Psoas muscle (tissue), 8 donors: ENCODE measurements around the gene FNTB. TPM values are rescaled to one million over a fixed set of nuclear protein-coding genes. Genes with fewer than 3 reads are reported as not detected.

Experiments
- ATAC-seq, 4 donors: fragments of 200-7000 bp; cut with Tn5 transposase; one replicate each; pipeline ENCODE4 v1.9.1; 2020; ENCODE audit warnings: moderate library complexity in 3 of 4, mild to moderate bottlenecking in 2 of 4
- DNase-seq, 2 donors: peaks; one replicate each; pipeline ENCODE4 v3.0.0-alpha.2; 2020
- H3K27ac ChIP-seq: fragments of 200-600 bp; one replicate; pipeline ENCODE4 v1.8.0; 2022
- H3K27me3 ChIP-seq, 3 donors: fragments of 200-600 bp in 1 of 3; one replicate each; pipeline versions ENCODE4 v1.6.1 to v1.8.0; 2013 to 2022; ENCODE audit warnings: low read length in 2 of 3, mild to moderate bottlenecking in 2 of 3, moderate library complexity in 1 of 3; ENCODE audit not compliant: insufficient read depth in 3 of 3
- H3K36me3 ChIP-seq, 2 donors: fragments of 200-600 bp in 1 of 2; one replicate each; pipeline versions ENCODE4 v1.6.1 to v1.8.0; 2013 to 2022; ENCODE audit warnings: low read depth in 1 of 2, mild to moderate bottlenecking in 1 of 2, moderate library complexity in 1 of 2; ENCODE audit not compliant: insufficient read depth in 1 of 2
- H3K4me1 ChIP-seq: fragments of 200-600 bp; one replicate; pipeline ENCODE4 v1.8.0; 2022
- H3K4me3 ChIP-seq: fragments of 200-600 bp; one replicate; pipeline ENCODE4 v1.8.0; 2022; ENCODE audit warnings: mild to moderate bottlenecking
- H3K9me3 ChIP-seq: fragments of 200-600 bp; one replicate; pipeline ENCODE4 v1.8.0; 2022
- WGBS, 3 donors: extraction: QIAGEN DNeasy Blood & Tissue Kit; methylation state at CpG; one replicate each; pipeline versions ENCODE4 v1.1.6 to v1.1.7; 2013; 5-methylcytosine and 5-hydroxymethylcytosine counted together
- intact Hi-C, 2 donors: fragments of 100-400 bp; cut with DNase I; formaldehyde crosslinking; loops; one replicate each; pipeline versions ENCODE4 v1.11.0 to v1.14.2; 2022
- polyA plus RNA-seq, 3 donors: library from polyadenylated mRNA; stranded (reverse); fragments of 200-250 nt; gene quantifications; one replicate each; pipeline ENCODE4 v1.2.3, GENCODE V29; 2013
- total RNA-seq, 4 donors: library from RNA; stranded (reverse); fragmentation: NEBNext Ultra II Directional in 2 of 4; extraction: Animal tissue kit (Norgen Biotek cat#: 25700) in 2 of 4; gene quantifications; one replicate each; pipeline versions ENCODE4 v1.2.1 to v1.2.4, GENCODE V29; 2021 to 2023
- TF ChIP-seq, protein P1 (sequence below): fragments of 200-600 bp; IDR thresholded peaks from one replicate; pipeline ENCODE4 v1.8.0; 2022; ENCODE audit warnings: antibody characterized with exemption
- donor health status: healthy with polysubstance abuse.
- donor health status: DM: no; HTN: no; CAD: no; lungs with moderate emphysema.
- donor health status: Bipolar disorder and iron deficiency.
- donor health status: healthy.
- donor health status: DM: yes; HTN: yes; CAD: no.
- donor health status: DM: no; HTN: no; CAD: no.
- donor health status: DM: no; HTN: no; CAD: no.
- donor health status: DM: yes; HTN: yes; CAD: no.

The FNTB gene
- total and polyA plus RNA-seq, 7 donors = 10.2 to 28.8 (median 19.4) TPM

DNA sequence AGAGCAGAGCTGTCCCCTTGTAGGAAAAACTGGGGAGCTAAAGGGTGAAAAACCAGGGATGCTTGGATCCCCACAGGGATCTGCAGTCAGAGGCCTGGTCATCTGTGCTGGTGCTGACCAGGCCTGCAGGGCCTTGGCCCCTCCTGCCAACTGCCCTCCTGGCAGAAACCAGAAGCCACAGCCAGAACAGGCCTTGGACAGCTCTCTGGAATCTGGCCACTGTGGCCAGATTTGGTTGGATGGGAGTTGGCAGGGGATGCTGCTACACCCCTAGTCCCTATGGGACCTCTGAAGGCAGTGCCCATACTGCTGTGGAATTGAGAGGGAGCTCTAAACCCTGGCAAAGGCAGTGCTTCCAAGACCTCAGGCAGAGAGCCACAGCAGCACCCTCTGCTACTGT, 35.0 kb upstream of the FNTB start:
- ATAC-seq (peak; percentile 57 to 78 (median 65)), DNase-seq (peak; percentile 37 to 79)
- TF ChIP-seq, protein P1, sequence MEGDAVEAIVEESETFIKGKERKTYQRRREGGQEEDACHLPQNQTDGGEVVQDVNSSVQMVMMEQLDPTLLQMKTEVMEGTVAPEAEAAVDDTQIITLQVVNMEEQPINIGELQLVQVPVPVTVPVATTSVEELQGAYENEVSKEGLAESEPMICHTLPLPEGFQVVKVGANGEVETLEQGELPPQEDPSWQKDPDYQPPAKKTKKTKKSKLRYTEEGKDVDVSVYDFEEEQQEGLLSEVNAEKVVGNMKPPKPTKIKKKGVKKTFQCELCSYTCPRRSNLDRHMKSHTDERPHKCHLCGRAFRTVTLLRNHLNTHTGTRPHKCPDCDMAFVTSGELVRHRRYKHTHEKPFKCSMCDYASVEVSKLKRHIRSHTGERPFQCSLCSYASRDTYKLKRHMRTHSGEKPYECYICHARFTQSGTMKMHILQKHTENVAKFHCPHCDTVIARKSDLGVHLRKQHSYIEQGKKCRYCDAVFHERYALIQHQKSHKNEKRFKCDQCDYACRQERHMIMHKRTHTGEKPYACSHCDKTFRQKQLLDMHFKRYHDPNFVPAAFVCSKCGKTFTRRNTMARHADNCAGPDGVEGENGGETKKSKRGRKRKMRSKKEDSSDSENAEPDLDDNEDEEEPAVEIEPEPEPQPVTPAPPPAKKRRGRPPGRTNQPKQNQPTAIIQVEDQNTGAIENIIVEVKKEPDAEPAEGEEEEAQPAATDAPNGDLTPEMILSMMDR = no peak
- H3K9me3 ChIP-seq = no peaks in the 10 kb centered on the region
- peak overlapping the region; percentile 19 for H3K4me3 ChIP-seq
- peaks cover 44% of the 10 kb centered on the region for H3K4me1 ChIP-seq
- intact Hi-C loops = no loop called here
- peak overlapping the region; percentile 96 for H3K27ac ChIP-seq
- H3K27me3 ChIP-seq = no peaks in the 10 kb centered on the region
- peaks cover 0 to 17% of the 10 kb centered on the region in 2 donors for H3K36me3 ChIP-seq

DNA sequence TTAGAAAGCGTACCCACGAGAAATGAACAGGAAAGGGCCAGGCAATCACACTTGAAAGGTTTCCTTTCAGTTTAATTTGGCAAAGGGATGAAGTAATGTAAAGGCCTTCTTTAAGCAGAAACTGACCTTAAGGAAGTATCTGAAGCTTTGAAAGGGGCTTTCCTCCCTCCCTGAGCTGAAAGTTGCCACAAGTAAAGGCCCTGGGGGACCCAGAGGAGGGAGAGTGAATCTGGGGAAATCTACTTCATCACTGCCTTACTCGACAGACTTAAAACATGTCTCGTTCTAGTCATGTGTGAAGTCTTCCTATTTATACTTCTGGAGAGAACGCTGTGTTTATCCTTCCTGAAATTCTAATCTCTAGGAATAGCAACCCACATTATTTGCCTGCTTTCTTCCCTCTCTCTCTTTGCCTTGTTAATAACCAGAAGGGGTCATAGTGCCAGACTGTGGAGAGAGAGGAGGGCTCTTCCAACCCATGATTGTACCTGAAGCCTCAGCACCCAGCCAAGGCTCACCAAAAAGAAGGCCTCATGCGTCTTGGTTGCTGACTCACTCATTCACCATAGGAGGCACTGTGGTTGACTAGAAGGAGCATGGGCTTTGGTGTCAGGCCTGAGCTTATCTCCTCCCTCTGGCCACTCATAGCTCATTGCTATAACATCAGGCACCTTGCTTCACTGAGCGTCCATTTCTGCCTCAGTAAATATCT, 33.9 kb upstream of the FNTB start:
- Histone ChIP-seq H3K4me1 (peaks cover 43% of the 10 kb centered on the region), H3K27me3 (no peaks in the 10 kb centered on the region), H3K27ac (peak overlapping the region; percentile 96), H3K4me3 (no peak overlapping the region), H3K36me3 (peaks cover 0 to 16% of the 10 kb centered on the region in 2 donors), H3K9me3 (no peaks in the 10 kb centered on the region)
- ATAC-seq (peak in 1 of 4 donors; percentile 15), DNase-seq (no peak)
- TF ChIP-seq, protein P1 = no peak
- WGBS, 3 donors = 54 to 59% (median 58%) methylated on average over 7 of the region's 7 CpGs
- intact Hi-C loops = no loop called here

DNA sequence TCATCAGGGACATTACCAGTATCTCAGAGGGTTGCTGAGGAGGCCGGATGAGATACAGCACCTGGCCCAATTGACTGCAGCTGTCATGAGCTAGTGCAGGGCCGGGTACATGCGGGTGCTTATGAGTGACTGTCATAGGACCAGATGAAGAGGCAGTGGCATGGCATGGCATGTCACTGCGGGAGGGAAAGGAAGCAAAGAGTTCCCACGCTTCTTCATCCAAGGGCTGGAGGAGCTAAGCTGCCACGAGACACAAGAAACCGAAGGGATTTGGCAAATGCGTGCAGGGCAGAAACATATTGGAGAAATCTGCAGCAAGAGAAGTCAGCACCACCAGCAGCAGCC, 33.4 kb upstream of the FNTB start:
- ATAC-seq (peak in 1 of 4 donors; percentile 4), DNase-seq (no peak)
- Histone ChIP-seq H3K27me3 (no peaks in the 10 kb centered on the region), H3K4me3 (no peak overlapping the region), H3K36me3 (peaks cover 0 to 11% of the 10 kb centered on the region in 2 donors), H3K9me3 (no peaks in the 10 kb centered on the region), H3K27ac (peak overlapping the region; percentile 96), H3K4me1 (peaks cover 38% of the 10 kb centered on the region)
- TF ChIP-seq, protein P1 = no peak
- 39 to 73% (median 46%) methylated on average over 8 of the region's 8 CpGs for WGBS, 3 donors
- intact Hi-C loops = no loop called here

DNA sequence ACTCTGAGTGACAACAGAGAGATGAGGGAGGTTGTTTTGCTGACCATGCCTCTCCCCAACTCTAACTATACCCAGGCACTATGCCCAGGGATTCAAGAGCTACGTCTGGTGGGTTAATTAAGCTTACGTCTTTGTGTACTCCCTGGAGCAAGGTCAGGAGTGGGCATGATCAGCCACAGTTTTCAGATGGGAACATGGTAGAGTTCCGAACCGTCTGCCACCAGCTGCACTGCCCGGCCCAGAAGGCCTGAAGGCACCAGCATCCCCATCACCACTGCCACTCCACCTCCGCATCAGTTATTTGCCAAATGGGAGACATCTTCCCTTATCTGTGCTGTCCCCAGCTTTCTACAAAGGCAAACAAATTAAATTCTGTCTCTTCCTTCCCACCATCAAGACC, 33.0 kb upstream of the FNTB start:
- Histone ChIP-seq H3K4me3 (no peak overlapping the region), H3K27ac (peak overlapping the region; percentile 96), H3K9me3 (no peaks in the 10 kb centered on the region), H3K27me3 (no peaks in the 10 kb centered on the region), H3K4me1 (peaks cover 34% of the 10 kb centered on the region), H3K36me3 (peaks cover 0 to 7% of the 10 kb centered on the region in 2 donors)
- ATAC-seq (no peak), DNase-seq (no peak)
- TF ChIP-seq, protein P1 = no peak
- intact Hi-C loops = no loop called here
- 66 to 85% (median 69%) methylated on average over 6 of the region's 6 CpGs for WGBS, 3 donors
